NCI-H82 (cell line): ENCODE results near the gene COL1A1.

ENCODE experiments used
- DNase-seq: peaks from one replicate; lab custom pipeline; 2025; lab: John Stamatoyannopoulos, UW

Gene COL1A1

DNA sequence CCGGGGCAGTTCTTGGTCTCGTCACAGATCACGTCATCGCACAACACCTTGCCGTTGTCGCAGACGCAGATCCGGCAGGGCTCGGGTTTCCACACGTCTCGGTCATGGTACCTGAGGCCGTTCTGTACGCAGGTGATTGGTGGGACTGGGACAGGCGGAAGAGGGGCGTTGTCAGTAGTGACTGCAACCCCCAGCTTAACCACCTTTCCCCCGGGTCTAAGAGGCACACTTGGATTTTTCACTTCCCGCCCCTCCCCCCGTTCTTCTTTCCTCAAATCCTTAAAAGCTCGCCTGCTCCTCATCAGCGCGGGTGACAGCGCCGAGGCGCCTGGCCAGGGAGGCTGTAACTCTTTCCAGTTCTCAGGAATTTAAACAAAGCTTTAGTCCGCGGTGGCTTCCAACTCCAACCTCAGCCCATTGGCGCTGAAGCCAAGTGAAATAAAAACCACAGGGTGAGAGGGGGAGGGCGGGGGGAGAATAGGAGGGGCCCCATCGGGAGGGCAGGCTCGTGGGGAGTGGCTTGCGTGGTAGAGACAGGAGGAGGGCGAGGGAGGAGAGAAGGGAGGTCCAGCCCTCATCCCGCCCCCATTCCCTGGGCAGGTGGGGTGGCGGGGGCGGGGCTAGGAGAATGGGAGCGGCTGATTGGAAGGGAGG lies 1.5 kb downstream of the COL1A1 start:
- peak; percentile 86 for DNase-seq

GRCh38 chr17:50199211-50199802 lies 2.1 kb downstream of the COL1A1 start:
- no peak for DNase-seq

- DNase-seq = peak; percentile 78
Measured at GRCh38 chr17:50198026-50198669, 3.3 kb downstream of the COL1A1 start.

DNA sequence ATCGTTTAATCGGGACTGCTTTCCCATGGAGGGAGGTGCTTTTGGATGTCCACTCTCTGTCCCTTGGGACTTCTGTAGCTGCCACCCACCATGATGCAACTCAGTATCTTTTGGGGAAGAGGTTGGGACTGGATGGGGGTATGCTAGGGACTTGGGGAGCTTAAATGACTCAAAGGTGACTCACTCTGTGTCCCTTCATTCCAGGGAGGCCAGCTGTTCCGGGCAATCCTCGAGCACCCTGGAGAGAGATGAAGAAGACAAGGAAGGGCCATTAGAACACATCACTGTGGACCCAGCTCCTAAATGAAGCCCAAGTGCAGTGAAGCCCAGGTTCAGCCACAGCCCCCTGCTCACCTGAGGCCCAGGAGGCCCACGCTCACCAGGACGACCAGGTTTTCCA lies 4.6 kb downstream of the COL1A1 start:
- no peak for DNase-seq

GRCh38 chr17:50196036-50196435 lies 5.4 kb downstream of the COL1A1 start:
- no peak for DNase-seq

- no peak for DNase-seq
Measured at GRCh38 chr17:50194934-50195865, 6.2 kb downstream of the COL1A1 start.

DNA sequence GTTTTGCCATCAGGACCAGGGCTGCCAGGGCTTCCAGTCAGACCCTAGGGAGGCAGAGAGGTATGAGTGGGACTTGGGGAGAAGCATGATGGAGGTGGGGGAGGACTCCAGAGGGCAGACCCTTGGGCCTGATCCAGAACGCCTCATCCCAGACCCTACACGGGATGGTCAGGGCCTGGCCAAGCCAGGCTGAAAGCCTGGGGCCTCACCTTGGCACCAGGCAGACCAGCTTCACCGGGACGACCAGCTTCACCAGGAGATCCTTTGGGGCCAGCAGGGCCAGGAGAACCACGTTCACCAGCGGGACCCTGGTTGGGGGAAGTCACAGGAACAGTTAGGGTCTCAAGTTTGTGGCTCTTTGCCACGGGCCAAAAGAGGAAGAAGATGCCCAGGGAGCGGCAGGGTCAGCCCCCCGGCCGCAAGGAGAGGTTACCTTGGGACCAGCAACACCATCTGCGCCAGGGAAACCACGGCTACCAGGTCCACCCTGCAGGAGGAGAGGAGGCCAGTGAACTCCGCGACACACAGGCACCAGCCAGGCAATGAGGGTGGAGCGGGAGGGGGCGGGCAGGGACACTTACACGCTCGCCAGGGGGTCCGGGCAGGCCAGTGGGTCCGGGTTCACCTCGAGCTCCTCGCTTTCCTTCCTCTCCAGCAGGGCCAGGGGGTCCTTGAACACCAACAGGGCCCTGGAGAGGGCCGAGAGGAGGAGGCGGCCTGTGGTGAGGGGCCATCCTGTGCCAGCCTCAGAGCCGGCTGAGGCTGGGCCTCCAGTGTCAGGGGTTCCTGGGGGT lies 7.1 kb downstream of the COL1A1 start:
- DNase-seq = no peak

GRCh38 chr17:50192618-50193291 lies 8.7 kb downstream of the COL1A1 start:
- DNase-seq = no peak

GRCh38 chr17:50192144-50192617 lies 9.2 kb downstream of the COL1A1 start:
- no peak for DNase-seq

GRCh38 chr17:50191359-50192143 lies 9.9 kb downstream of the COL1A1 start:
- no peak for DNase-seq

- DNase-seq = no peak
Measured at GRCh38 chr17:50190603-50191358, 10.7 kb downstream of the COL1A1 start.

GRCh38 chr17:50190293-50190602 lies 11.2 kb downstream of the COL1A1 start:
- DNase-seq = no peak

DNA sequence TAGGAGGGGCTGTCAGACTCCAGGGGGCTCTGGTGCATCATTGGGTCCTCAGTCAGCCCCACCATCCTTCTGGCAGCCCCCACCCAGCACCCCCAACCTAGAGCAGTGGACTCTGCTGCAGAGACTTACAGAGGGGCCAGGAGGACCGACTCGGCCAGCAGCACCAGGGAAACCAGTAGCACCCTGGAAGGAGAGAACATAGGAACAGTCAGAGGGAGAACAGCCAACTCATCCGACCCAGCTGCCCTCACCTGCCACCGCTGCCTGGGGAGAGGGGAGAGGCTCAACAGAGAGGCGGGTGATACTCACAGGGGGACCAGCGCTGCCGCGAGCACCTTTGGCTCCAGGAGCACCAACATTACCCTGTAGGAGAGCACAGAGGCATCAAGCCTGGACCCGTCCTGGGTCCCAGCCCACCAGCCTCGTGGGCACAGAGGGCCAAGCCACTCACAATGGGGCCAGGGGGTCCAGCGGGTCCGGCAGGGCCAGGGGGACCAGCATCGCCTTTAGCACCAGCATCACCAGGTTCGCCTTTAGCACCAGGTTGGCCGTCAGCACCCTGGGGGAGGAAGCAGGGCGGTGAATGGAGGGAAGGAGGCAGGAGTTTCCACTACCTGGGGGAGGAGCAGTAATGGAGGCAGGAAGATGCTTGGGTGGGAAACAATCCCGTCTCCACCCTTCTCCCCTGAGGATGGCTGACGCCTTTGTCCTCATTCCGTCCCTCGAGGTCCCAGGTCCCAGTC lies 11.7 kb downstream of the COL1A1 start:
- DNase-seq = no peak

GRCh38 chr17:50188921-50189549 lies 12.4 kb downstream of the COL1A1 start:
- no peak for DNase-seq

DNA sequence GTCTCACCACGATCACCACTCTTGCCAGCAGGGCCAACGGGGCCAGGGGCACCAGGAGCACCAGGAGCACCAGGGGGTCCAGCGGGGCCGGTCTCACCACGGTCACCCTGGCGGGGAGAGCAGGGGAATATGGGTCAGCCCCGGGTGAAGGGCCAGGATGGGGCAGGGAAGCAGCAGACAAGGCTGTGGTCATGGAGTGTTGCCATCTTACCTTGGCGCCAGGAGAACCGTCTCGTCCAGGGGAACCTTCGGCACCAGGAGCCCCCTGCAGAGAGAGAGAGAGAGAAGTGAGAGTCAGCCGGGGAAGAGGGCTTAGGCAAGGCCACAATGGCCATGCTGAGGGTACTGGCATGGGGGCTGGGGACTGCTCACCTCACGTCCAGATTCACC lies 12.9 kb downstream of the COL1A1 start:
- no peak for DNase-seq

DNA sequence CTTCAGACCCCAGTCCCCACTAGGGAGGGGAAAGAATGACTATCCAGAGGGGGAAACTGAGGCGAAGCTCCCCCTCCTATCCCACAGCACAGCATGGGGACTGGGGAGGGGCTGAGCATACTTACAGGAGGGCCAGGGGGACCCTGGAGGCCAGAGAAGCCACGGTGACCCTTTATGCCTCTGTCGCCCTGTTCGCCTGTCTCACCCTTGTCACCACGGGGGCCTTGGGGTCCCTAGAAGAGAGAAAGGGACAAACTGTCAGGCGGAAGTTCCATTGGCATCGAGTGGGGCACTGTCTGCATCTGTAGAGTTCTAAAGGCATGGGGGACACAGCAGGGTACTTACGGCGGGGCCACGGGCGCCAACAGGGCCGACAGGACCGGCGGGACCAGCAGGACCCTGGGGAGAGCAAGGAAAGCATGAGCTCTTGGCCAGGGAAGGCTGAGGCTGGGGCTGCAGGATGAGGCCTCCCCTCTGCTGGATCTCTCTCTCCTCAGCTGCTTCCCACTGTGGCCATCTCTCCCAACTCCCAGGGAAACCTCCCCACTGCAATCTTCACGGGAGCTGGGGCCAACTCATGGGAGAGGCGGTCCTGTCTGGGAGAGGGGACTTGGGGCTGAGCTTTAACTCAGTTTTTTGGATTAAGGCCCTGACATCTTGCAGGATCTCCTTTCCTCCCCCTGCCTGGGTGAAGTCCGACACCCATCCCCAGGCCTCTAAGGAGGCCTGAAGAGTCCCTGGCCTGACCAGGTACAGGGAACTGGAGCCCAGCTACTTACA lies 13.5 kb downstream of the COL1A1 start:
- no peak for DNase-seq

- no peak for DNase-seq
Measured at GRCh38 chr17:50187394-50187725, 14.1 kb downstream of the COL1A1 start.
